Gastrocnemius medialis (tissue), 4 donors: Measurements from ENCODE around the gene PPARG. TPM values are rescaled to one million over a fixed set of nuclear protein-coding genes. Genes with fewer than 3 reads are reported as not detected.

Source experiments
- ATAC-seq, 2 donors: fragments of 150-250 bp; one replicate each; pipeline ENCODE4 v1.9.1; 2016
- DNase-seq, 2 donors: peaks; one replicate each; pipeline ENCODE4 v3.0.0-alpha.2; 2019
- H3K27ac ChIP-seq, 4 donors: fragments of 200-600 bp; sonication (generic); 1 replicate in 1 of 4; 2 replicates in 3 of 4; pipeline ENCODE4 v1.5.1; 2016 to 2018; ENCODE audit warnings: mild to moderate bottlenecking in 2 of 4, moderate library complexity in 1 of 4
- H3K27me3 ChIP-seq, 3 donors: fragments of 200-600 bp; sonication (generic) in 2 of 3; 1 replicate in 1 of 3; 2 replicates in 2 of 3; pipeline versions ENCODE4 v1.5.1 to v1.6.0; 2016 to 2019; ENCODE audit warnings: mild to moderate bottlenecking in 1 of 3, moderate library complexity in 1 of 3
- H3K36me3 ChIP-seq, 2 donors: fragments of 200-600 bp; sonication (generic) in 1 of 2; one replicate each; pipeline ENCODE4 v1.5.1; 2017 to 2018
- H3K4me1 ChIP-seq, 2 donors: fragments of 200-600 bp; sonication (generic) in 1 of 2; one replicate each; pipeline ENCODE4 v1.5.1; 2016 to 2017; ENCODE audit warnings: mild to moderate bottlenecking in 2 of 2
- H3K4me3 ChIP-seq, 4 donors: fragments of 200-600 bp; sonication (generic) in 3 of 4; 1 replicate in 1 of 4; 2 replicates in 3 of 4; pipeline ENCODE4 v1.5.1; 2016 to 2019; ENCODE audit warnings: mild to moderate bottlenecking in 2 of 4
- H3K9me3 ChIP-seq, 3 donors: fragments of 200-600 bp; sonication (generic) in 2 of 3; 1 replicate in 1 of 3; 2 replicates in 2 of 3; pipeline ENCODE4 v1.5.1; 2016 to 2019
- POLR2A ChIP-seq, 2 donors: fragments of 450-650 bp; IDR thresholded peaks; one replicate each; pipeline ENCODE4 v1.6.1; 2017; ENCODE audit warnings: antibody characterized with exemption in 2 of 2, mild to moderate bottlenecking in 2 of 2, moderate library complexity in 2 of 2
- in situ Hi-C, 4 donors: fragments of 200-750 bp; cut with MboI; loops; one replicate each; pipeline versions ENCODE4 v1.15.0 to v1.8.0; 2017; ENCODE audit warnings: low sequenced_read_pairs in 4 of 4
- intact Hi-C: fragments of 100-400 bp; cut with DNase I; formaldehyde crosslinking; loops from one replicate; pipeline ENCODE4 v1.15.1; 2023; ENCODE audit warnings: low total_unique reads
- total RNA-seq, 4 donors: library from RNA; depleted of rRNA; stranded (reverse); fragments of >200 nt; gene quantifications; one replicate each; pipeline versions ENCODE4 v1.1.0 to v1.2.3, GENCODE V29; 2016
- TF ChIP-seq, protein P1 (sequence below), 5 experiments: fragments of 450-650 bp in 3 of 5; fragments of 200-600 bp in 2 of 5; sonication (generic) in 2 of 5; IDR thresholded peaks in 4 of 5; conservative IDR thresholded peaks in 1 of 5; 1 replicate in 4 of 5; 2 replicates in 1 of 5; pipeline ENCODE4 v1.5.1; 2016 to 2019; ENCODE audit warnings: antibody characterized with exemption in 5 of 5, mild to moderate bottlenecking in 3 of 5, moderate library complexity in 3 of 5

The PPARG gene
- total RNA-seq, 4 donors from 2014 or later = 4.9 to 10.6 (median 8.5) TPM

DNA sequence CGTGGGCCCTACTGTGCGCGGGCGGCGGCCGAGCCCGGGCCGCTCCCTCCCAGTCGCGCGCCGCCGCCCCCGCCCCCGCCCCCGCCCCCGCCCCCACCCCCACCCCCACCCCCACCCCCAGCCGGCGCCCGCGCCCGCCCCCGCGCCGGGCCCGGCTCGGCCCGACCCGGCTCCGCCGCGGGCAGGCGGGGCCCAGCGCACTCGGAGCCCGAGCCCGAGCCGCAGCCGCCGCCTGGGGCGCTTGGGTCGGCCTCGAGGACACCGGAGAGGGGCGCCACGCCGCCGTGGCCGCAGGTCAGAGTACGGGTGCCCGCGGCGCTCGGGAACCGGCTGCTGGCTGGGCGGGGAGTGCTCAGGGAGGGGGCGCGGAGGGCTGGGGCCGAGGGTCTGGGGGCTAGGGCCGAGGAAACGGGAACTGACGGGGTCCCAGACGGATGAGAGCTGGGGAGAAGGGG lies 1.1 kb upstream of the PPARG start:
- peak overlapping the region; percentile 62 to 71 (median 66) for H3K4me3 ChIP-seq
- in situ Hi-C loops = no loop called here
- H3K27ac ChIP-seq = peak overlapping the region; percentile 76 to 80 (median 79)
- H3K9me3 ChIP-seq = no peaks in the 10 kb centered on the region
- TF ChIP-seq, protein P1, sequence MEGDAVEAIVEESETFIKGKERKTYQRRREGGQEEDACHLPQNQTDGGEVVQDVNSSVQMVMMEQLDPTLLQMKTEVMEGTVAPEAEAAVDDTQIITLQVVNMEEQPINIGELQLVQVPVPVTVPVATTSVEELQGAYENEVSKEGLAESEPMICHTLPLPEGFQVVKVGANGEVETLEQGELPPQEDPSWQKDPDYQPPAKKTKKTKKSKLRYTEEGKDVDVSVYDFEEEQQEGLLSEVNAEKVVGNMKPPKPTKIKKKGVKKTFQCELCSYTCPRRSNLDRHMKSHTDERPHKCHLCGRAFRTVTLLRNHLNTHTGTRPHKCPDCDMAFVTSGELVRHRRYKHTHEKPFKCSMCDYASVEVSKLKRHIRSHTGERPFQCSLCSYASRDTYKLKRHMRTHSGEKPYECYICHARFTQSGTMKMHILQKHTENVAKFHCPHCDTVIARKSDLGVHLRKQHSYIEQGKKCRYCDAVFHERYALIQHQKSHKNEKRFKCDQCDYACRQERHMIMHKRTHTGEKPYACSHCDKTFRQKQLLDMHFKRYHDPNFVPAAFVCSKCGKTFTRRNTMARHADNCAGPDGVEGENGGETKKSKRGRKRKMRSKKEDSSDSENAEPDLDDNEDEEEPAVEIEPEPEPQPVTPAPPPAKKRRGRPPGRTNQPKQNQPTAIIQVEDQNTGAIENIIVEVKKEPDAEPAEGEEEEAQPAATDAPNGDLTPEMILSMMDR (IDR thresholded peaks at IDR 0.05 in 4 of 5, conservative IDR thresholded peaks at IDR 0.05 in 1 of 5) = no peak
- TF ChIP-seq POLR2A (IDR thresholded peaks at IDR 0.05) = no peak
- H3K4me1 ChIP-seq = peaks cover 0 to 11% of the 10 kb centered on the region in 2 donors
- peaks cover 5 to 46% (median 26%) of the 10 kb centered on the region in 3 donors for H3K27me3 ChIP-seq
- DNase-seq (no peak), ATAC-seq (peak; percentile 35 to 46)
- no peaks in the 10 kb centered on the region for H3K36me3 ChIP-seq
- intact Hi-C loops = loop anchor here (5.0 kb wide), 1 partner anchor 195 kb away; the partner anchor contains the start of gene TSEN2

DNA sequence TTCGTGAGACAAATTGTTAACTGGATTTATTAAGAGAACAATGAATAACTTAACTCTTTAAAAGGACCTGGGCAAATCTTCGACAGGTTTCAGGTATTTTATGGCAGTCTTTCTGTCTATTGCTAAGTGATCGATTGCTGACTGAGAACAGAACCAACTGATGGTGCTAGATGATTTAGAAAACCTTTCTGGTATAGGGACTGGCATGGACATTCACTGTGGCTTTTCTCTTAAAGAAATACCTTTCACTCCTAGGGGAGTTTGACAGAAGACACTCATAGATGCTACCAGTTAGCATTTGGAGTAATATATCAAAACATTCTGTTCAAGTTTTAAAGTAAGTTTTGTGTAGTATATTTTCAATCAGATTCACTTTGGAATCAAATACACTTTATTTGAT lies 654 bp downstream of the PPARG start:
- TF ChIP-seq POLR2A (IDR thresholded peaks at IDR 0.05) = no peak
- TF ChIP-seq, protein P1 (IDR thresholded peaks at IDR 0.05 in 4 of 5, conservative IDR thresholded peaks at IDR 0.05 in 1 of 5) = no peak
- DNase-seq (no peak), ATAC-seq (no peak)
- Histone ChIP-seq H3K4me3 (peak overlapping the region; percentile 62 to 71 (median 66)), H3K9me3 (no peaks in the 10 kb centered on the region), H3K36me3 (no peaks in the 10 kb centered on the region), H3K27me3 (peaks cover 5 to 42% (median 26%) of the 10 kb centered on the region in 3 donors), H3K27ac (peak overlapping the region in 3 of 4 donors; percentile 76 to 80 (median 78)), H3K4me1 (peaks cover 0 to 11% of the 10 kb centered on the region in 2 donors)
- in situ Hi-C loops = no loop called here
- intact Hi-C loops = loop anchor here (5.0 kb wide), 1 partner anchor 193 kb away; the partner anchor contains the start of gene TSEN2

GRCh38 chr3:12292770-12293169 lies 3.9 kb downstream of the PPARG start:
- Histone ChIP-seq H3K36me3 (no peaks in the 10 kb centered on the region), H3K27me3 (peaks cover 2 to 15% (median 12%) of the 10 kb centered on the region in 3 donors), H3K4me3 (no peak overlapping the region), H3K9me3 (no peaks in the 10 kb centered on the region), H3K4me1 (peaks cover 0 to 11% of the 10 kb centered on the region in 2 donors), H3K27ac (no peak overlapping the region)
- in situ Hi-C loops (no loop called here), intact Hi-C loops (no loop called here)
- DNase-seq = no peak
- TF ChIP-seq POLR2A (IDR thresholded peaks at IDR 0.05) = no peak
- TF ChIP-seq, protein P1 (IDR thresholded peaks at IDR 0.05 in 4 of 5, conservative IDR thresholded peaks at IDR 0.05 in 1 of 5) = no peak
- no peak for ATAC-seq

- intact Hi-C loops = no loop called here
- in situ Hi-C loops = no loop called here
- ATAC-seq = no peak
Measured at GRCh38 chr3:12294885-12295580, 6.2 kb downstream of the PPARG start.

More at GRCh38 chr3:12294885-12295580, 6.2 kb downstream of the PPARG start:
- no peaks in the 10 kb centered on the region for H3K36me3 ChIP-seq
- H3K9me3 ChIP-seq = no peaks in the 10 kb centered on the region
- TF ChIP-seq POLR2A (IDR thresholded peaks at IDR 0.05) = no peak
- TF ChIP-seq, protein P1 (IDR thresholded peaks at IDR 0.05 in 4 of 5, conservative IDR thresholded peaks at IDR 0.05 in 1 of 5) = no peak
- H3K27me3 ChIP-seq = no peaks in the 10 kb centered on the region
- no peak for DNase-seq
- no peak overlapping the region for H3K27ac ChIP-seq
- H3K4me3 ChIP-seq = no peak overlapping the region
- no peaks in the 10 kb centered on the region for H3K4me1 ChIP-seq
